Right lobe of liver (tissue), 6 donors: ENCODE results near the gene DOCK3. TPM values are rescaled to one million over a fixed set of nuclear protein-coding genes. Genes with fewer than 3 reads are reported as not detected.

Experiments used
- ATAC-seq, 4 donors: fragments of 200-7000 bp; cut with Tn5 transposase; one replicate each; pipeline ENCODE4 v1.9.1; 2020; ENCODE audit warnings: mild to moderate bottlenecking in 4 of 4, moderate library complexity in 4 of 4
- DNase-seq, 3 donors: peaks; one replicate each; pipeline ENCODE4 v3.0.0-alpha.2; 2020
- H3K27ac ChIP-seq, 3 donors: fragments of 200-600 bp; one replicate each; pipeline ENCODE4 v1.8.0; 2022
- H3K27me3 ChIP-seq, 2 donors: fragments of 200-600 bp; one replicate each; pipeline ENCODE4 v1.8.0; 2022
- H3K36me3 ChIP-seq, 4 donors: fragments of 200-600 bp; sonication (generic) in 1 of 4; one replicate each; pipeline versions ENCODE4 v1.5.1 to v1.8.0; 2017 to 2022; ENCODE audit warnings: control low read depth in 1 of 4
- H3K4me1 ChIP-seq, 4 donors: fragments of 200-600 bp; sonication (generic) in 1 of 4; one replicate each; pipeline versions ENCODE4 v1.5.1 to v1.8.0; 2017 to 2022; ENCODE audit warnings: control low read depth in 1 of 4
- H3K4me3 ChIP-seq, 3 donors: fragments of 200-600 bp; one replicate each; pipeline ENCODE4 v1.8.0; 2022
- H3K9me3 ChIP-seq, 4 donors: fragments of 200-600 bp; sonication (generic) in 1 of 4; one replicate each; pipeline versions ENCODE4 v1.5.1 to v1.8.0; 2017 to 2022; ENCODE audit warnings: control low read depth in 1 of 4
- CTCF ChIP-seq, 4 donors: fragments of 200-600 bp in 3 of 4; fragments of 450-650 bp in 1 of 4; IDR thresholded peaks; one replicate each; pipeline versions ENCODE4 v1.5.1 to v1.8.0; 2016 to 2022; ENCODE audit warnings: antibody characterized with exemption in 4 of 4, mild to moderate bottlenecking in 2 of 4
- POLR2A ChIP-seq: fragments of 450-650 bp; IDR thresholded peaks from one replicate; pipeline ENCODE4 v1.6.1; 2017; ENCODE audit warnings: antibody characterized with exemption, mild to moderate bottlenecking
- WGBS: methylation state at CpG from one replicate; pipeline ENCODE4 v1.1.6; 2018; ENCODE audit warnings: low coverage, low lambda C conversion rate; ENCODE audit not compliant: insufficient coverage; ENCODE audit errors: missing lambda C conversion rate; 5-methylcytosine and 5-hydroxymethylcytosine counted together
- intact Hi-C, 2 donors: fragments of 100-400 bp; cut with DNase I; formaldehyde crosslinking; loops; one replicate each; pipeline versions ENCODE4 v1.11.2 to v1.14.1; 2022
- total RNA-seq, 6 experiments: library from RNA; depleted of rRNA in 2 of 6; stranded (reverse); fragments of >200 nt in 2 of 6; fragmentation: NEBNext Ultra II Directional in 3 of 6; extraction: Animal tissue kit (Norgen Biotek cat#: 25700) in 3 of 6; gene quantifications; one replicate each; pipeline versions ENCODE4 v1.1.0 to v1.2.4, GENCODE V29; 2016 to 2023
- donor health status: DM: no; HTN: yes; CAD: no.
- donor health status: DM: no; HTN: no; CAD: no.
- donor health status: DM: no; HTN: no; CAD: no.
- donor health status: DM: no; HTN: yes; CAD: no.
- donor health status: DM: no; HTN: yes; CAD: no.

DOCK3 gene
- total RNA-seq, 6 experiments from 2014 or later, result 0.04 to 0.06 (median 0.06) TPM; not detected in 3

- Histone ChIP-seq H3K27me3 (no peaks in the 10 kb centered on the region), H3K4me1 (no peaks in the 10 kb centered on the region), H3K27ac (no peak overlapping the region), H3K9me3 (no peaks in the 10 kb centered on the region), H3K36me3 (no peaks in the 10 kb centered on the region), H3K4me3 (no peak overlapping the region)
- WGBS, result 83% methylated on average over 1 of the region's 2 CpGs
- DNase-seq (no peak), ATAC-seq (peak; percentile 51 to 66 (median 64))
- intact Hi-C loops, result no loop called here
- no peak for TF ChIP-seq POLR2A
- peak; percentile 28 to 51 (median 32) for TF ChIP-seq CTCF (IDR thresholded peaks at IDR 0.05)
Measured at GRCh38 chr3:50652709-50653108, 22.0 kb upstream of the DOCK3 start.

- no peaks in the 10 kb centered on the region for H3K4me1 ChIP-seq
- intact Hi-C loops, result no loop called here
- no peak for TF ChIP-seq POLR2A
- no peak for TF ChIP-seq CTCF (IDR thresholded peaks at IDR 0.05)
Measured at GRCh38 chr3:50653937-50654595, 20.7 kb upstream of the DOCK3 start.

GRCh38 chr3:50655009-50655830 is 19.5 kb upstream of the DOCK3 start:
- DNase-seq (no peak), ATAC-seq (no peak)
- no peaks in the 10 kb centered on the region for H3K9me3 ChIP-seq
- intact Hi-C loops, result no loop called here
- H3K36me3 ChIP-seq, result no peaks in the 10 kb centered on the region
- TF ChIP-seq POLR2A (no peak), CTCF (IDR thresholded peaks at IDR 0.05) (no peak)
- no peak overlapping the region for H3K27ac ChIP-seq
- 58% methylated on average over 2 of the region's 3 CpGs for WGBS
- H3K4me3 ChIP-seq, result no peak overlapping the region
- no peaks in the 10 kb centered on the region for H3K4me1 ChIP-seq
- H3K27me3 ChIP-seq, result no peaks in the 10 kb centered on the region

More at GRCh38 chr3:50653937-50654595, 20.7 kb upstream of the DOCK3 start:
- H3K27me3 ChIP-seq, result no peaks in the 10 kb centered on the region
- ATAC-seq, result no peak
- no peak overlapping the region for H3K4me3 ChIP-seq
- no peaks in the 10 kb centered on the region for H3K9me3 ChIP-seq
- WGBS, result 38% methylated on average over 1 of the region's 3 CpGs
- H3K36me3 ChIP-seq, result no peaks in the 10 kb centered on the region
- DNase-seq, result no peak
- H3K27ac ChIP-seq, result no peak overlapping the region

- Histone ChIP-seq H3K4me3 (no peak overlapping the region), H3K9me3 (no peaks in the 10 kb centered on the region), H3K27me3 (no peaks in the 10 kb centered on the region), H3K36me3 (no peaks in the 10 kb centered on the region), H3K27ac (no peak overlapping the region), H3K4me1 (no peaks in the 10 kb centered on the region)
- WGBS, result 63% methylated on average over 6 of the region's 8 CpGs
- peak in 1 of 3 donors; percentile 15 for DNase-seq
- no peak for TF ChIP-seq CTCF (IDR thresholded peaks at IDR 0.05)
- no peak for TF ChIP-seq POLR2A
- intact Hi-C loops, result no loop called here
- no peak for ATAC-seq
Measured at GRCh38 chr3:50656417-50657195, 18.1 kb upstream of the DOCK3 start.
